NCI-H82 treated with DMSO at 0.1 percent for 48 hours (cell line): ENCODE measurements around the gene MSN.
"Not testable (repeated sequence)": the region's sequence is repeated elsewhere in the genome, so short reads cannot be mapped to it uniquely, and the experiment has no call there.

Source experiments
- DNase-seq: peaks from one replicate; lab custom pipeline; 2025; ENCODE audit not compliant: unreplicated experiment; lab: John Stamatoyannopoulos, UW

Gene MSN

GRCh38 chrX:65712005-65712806 lies 44.8 kb downstream of the MSN start:
- DNase-seq: no peak

- DNase-seq: no peak
Observed at GRCh38 chrX:65718538-65718937, 51.1 kb downstream of the MSN start.

GRCh38 chrX:65720381-65720964 lies 53.0 kb downstream of the MSN start:
- DNase-seq: no peak

GRCh38 chrX:65723706-65724105 lies 56.3 kb downstream of the MSN start:
- no peak for DNase-seq

- no peak for DNase-seq
Observed at GRCh38 chrX:65726715-65727114, 59.3 kb downstream of the MSN start.

GRCh38 chrX:65731684-65732289 lies 64.3 kb downstream of the MSN start:
- DNase-seq: no peak

- DNase-seq: no peak
Observed at GRCh38 chrX:65740909-65741308, 73.5 kb downstream of the MSN start.

- DNase-seq: no peak
Observed at GRCh38 chrX:65741823-65742222, 74.4 kb downstream of the MSN start.

GRCh38 chrX:65744965-65745364 lies 77.5 kb downstream of the MSN start:
- DNase-seq: no peak

GRCh38 chrX:65745427-65745826 lies 78.0 kb downstream of the MSN start:
- DNase-seq: no peak

GRCh38 chrX:65745992-65746391 lies 78.5 kb downstream of the MSN start:
- DNase-seq: no peak

- DNase-seq: no peak
Observed at GRCh38 chrX:65750674-65751469, 83.4 kb downstream of the MSN start.

- no peak for DNase-seq
Observed at GRCh38 chrX:65751519-65751918, 84.1 kb downstream of the MSN start.

- no peak for DNase-seq
Observed at GRCh38 chrX:65752294-65752693, 84.8 kb downstream of the MSN start.

- no peak for DNase-seq
Observed at GRCh38 chrX:65755786-65756185, 88.3 kb downstream of the MSN start.

GRCh38 chrX:65757943-65758342 lies 90.5 kb downstream of the MSN start:
- DNase-seq: no peak

- no peak for DNase-seq
Observed at GRCh38 chrX:65758505-65758904, 91.1 kb downstream of the MSN start.

- not testable (repeated sequence) for DNase-seq
Observed at GRCh38 chrX:65759525-65759924, 92.1 kb downstream of the MSN start.

- no peak for DNase-seq
Observed at GRCh38 chrX:65769564-65770292, 102.3 kb downstream of the MSN start.

- no peak for DNase-seq
Observed at GRCh38 chrX:65772842-65773241, 105.4 kb downstream of the MSN start.

GRCh38 chrX:65781845-65782244 lies 114.4 kb downstream of the MSN start:
- DNase-seq: no peak
